Effector memory CD4-positive, alpha-beta T cell (primary cell): ENCODE results near the gene TCF7.

Experiments
- DNase-seq, 3 donors: peaks; one replicate each; pipeline ENCODE4 v3.0.0-alpha.2; 2020
- H3K27ac ChIP-seq: 2 replicates; pipeline ENCODE4 v1.7.0; 2013; ENCODE audit warnings: mild to moderate bottlenecking, low read length, moderate library complexity; ENCODE audit not compliant: insufficient read depth, poor library complexity, severe bottlenecking
- H3K27me3 ChIP-seq: replicated peaks from 2 replicates; pipeline ENCODE4 v1.7.0; 2013; ENCODE audit warnings: mild to moderate bottlenecking, low read length; ENCODE audit not compliant: insufficient read depth, control insufficient read depth, poor library complexity, severe bottlenecking
- H3K36me3 ChIP-seq: 2 replicates; pipeline ENCODE4 v1.7.0; 2013; ENCODE audit warnings: mild to moderate bottlenecking, low read length, moderate library complexity; ENCODE audit not compliant: control insufficient read depth, insufficient read depth
- H3K4me1 ChIP-seq: 2 replicates; pipeline ENCODE4 v1.7.0; 2013; ENCODE audit warnings: low read length, mild to moderate bottlenecking; ENCODE audit not compliant: control insufficient read depth, insufficient read depth, poor library complexity, severe bottlenecking
- H3K4me3 ChIP-seq: 2 replicates; pipeline ENCODE4 v1.7.0; 2013; ENCODE audit warnings: low read length, low read depth, mild to moderate bottlenecking; ENCODE audit not compliant: insufficient read depth, poor library complexity, severe bottlenecking
- H3K9me3 ChIP-seq: 2 replicates; pipeline ENCODE4 v1.7.0; 2013; ENCODE audit warnings: mild to moderate bottlenecking, low read length, moderate library complexity; ENCODE audit not compliant: control insufficient read depth

Gene TCF7

DNA sequence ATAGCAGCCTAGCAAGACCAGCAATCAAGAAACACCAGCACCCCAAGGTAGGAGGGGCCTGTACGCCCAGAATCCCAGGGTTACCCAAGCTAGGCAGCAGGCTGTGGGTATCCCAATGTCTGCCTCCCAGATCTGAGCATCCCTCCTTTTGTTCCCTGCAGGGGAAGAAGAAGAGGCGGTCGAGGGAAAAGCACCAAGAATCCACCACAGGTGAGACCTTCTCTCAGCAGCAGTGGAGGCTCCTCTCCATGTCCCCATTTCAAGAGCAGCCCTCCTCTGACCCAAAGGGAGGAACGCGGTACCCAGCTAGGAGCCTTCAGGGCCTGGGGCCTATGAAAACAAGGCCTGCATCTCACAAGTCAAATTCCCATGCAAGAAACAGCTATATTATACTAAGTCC, 28.9 kb downstream of the TCF7 start:
- peaks cover 19% of the 10 kb centered on the region for H3K4me1 ChIP-seq
- peaks cover 89% of the 10 kb centered on the region for H3K36me3 ChIP-seq

DNA sequence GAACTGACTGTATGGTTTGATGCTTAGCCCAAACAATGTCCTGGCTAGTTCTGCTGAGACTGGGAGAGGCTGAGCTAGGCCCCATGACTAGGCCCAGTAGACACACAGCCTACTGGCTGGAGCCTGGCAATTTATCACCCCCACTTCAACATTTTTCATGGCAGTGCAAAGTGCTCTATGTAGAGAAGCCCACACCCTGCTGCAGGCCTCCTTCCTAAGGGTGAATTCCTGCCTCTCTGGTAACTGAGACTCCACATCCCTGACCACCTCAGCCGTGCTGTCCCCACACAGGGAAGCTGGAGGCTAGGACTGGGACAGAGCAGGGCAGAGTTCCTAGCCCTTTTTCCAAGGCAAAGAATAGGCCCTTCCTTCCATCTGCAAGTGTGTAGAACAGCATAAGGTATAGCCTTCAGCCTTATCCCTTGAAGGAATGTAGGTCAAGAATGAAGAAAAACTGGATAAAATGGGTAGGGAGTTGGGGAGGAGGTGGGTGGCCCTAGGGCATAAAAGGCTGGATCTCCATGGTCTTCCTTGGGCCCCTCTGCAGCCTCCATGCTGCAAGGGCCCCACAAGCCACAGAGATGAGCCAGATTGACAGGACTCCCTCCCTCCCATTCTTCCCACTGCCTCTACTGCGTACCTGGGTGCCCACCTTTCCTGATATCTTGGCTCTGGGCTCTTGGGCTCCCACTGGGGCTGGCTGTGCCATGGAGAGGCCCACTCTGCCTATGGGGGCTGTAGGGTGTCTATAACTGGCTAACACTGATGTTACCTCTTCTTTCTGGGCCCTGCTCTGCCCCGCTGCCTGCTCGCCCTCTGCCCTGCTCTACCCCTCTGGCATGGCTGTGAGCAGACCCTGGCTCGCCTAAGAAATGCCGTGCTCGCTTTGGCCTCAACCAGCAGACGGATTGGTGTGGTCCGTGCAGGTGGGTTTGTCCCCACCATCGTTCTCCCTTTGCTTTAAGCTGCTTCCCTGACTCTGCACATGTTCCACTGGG, 29.8 kb downstream of the TCF7 start:
- Histone ChIP-seq H3K36me3 (peaks cover 81% of the 10 kb centered on the region), H3K27ac (peak overlapping the region; percentile 20), H3K27me3 (no peaks in the 10 kb centered on the region), H3K4me3 (no peak overlapping the region), H3K9me3 (no peaks in the 10 kb centered on the region), H3K4me1 (peaks cover 11% of the 10 kb centered on the region)
- no peak for DNase-seq

More for the DNA sequence above, 28.9 kb downstream of the TCF7 start:
- H3K27me3 ChIP-seq = no peaks in the 10 kb centered on the region
- H3K9me3 ChIP-seq = no peaks in the 10 kb centered on the region
- no peak overlapping the region for H3K4me3 ChIP-seq
- no peak overlapping the region for H3K27ac ChIP-seq
- no peak for DNase-seq

GRCh38 chr5:134145041-134145757, 30.7 kb downstream of the TCF7 start:
- Histone ChIP-seq H3K4me1 (peaks cover 6% of the 10 kb centered on the region), H3K27ac (peak overlapping the region; percentile 20)

DNA sequence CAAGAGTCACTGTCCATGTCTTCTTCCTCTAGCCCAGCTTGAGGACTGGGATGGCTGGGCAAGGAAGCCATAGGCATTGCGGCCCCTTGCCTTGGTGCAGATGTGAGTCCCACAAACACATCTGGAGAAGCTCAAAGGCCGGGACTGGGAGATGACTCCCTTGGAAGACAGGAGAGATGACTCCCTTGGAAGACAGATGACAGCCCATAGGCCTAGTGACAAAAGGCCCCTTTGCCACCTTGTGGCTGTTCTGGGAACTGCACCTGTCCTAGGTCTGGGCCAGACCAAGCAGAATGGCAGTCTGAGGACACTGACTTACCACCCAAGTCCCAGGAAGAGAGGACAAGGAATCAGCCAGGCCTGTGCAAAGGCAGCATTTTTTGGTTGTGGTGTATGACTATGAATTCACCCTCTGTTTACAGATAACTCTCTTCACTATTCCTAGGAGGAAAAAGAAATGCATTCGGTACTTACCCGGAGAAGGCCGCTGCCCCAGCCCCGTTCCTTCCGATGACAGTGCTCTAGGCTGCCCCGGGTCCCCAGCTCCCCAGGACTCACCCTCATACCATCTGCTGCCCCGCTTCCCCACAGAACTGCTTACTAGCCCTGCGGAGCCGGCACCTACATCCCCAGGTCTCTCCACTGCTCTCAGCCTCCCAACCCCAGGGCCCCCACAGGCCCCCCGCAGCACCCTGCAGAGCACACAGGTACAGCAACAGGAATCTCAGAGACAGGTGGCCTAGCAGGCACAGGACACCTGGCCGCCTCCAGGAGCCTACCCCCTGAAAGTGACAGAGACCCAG, 31.5 kb downstream of the TCF7 start:
- Histone ChIP-seq H3K36me3 (peaks cover 64% of the 10 kb centered on the region), H3K9me3 (no peaks in the 10 kb centered on the region), H3K27ac (peak overlapping the region; percentile 20), H3K27me3 (no peaks in the 10 kb centered on the region), H3K4me3 (no peak overlapping the region), H3K4me1 (peaks cover 11% of the 10 kb centered on the region)
- peak; percentile 66 to 72 (median 69) for DNase-seq

More at GRCh38 chr5:134145041-134145757, 30.7 kb downstream of the TCF7 start:
- no peaks in the 10 kb centered on the region for H3K9me3 ChIP-seq
- no peak for DNase-seq
- H3K4me3 ChIP-seq = no peak overlapping the region
- no peaks in the 10 kb centered on the region for H3K27me3 ChIP-seq
- peaks cover 72% of the 10 kb centered on the region for H3K36me3 ChIP-seq

- peaks cover 17% of the 10 kb centered on the region for H3K4me1 ChIP-seq
- no peak for DNase-seq
- peak overlapping the region; percentile 14 for H3K27ac ChIP-seq
Measured at GRCh38 chr5:134146651-134147518, 32.4 kb downstream of the TCF7 start.

GRCh38 chr5:134148316-134148715, 33.8 kb downstream of the TCF7 start:
- H3K4me3 ChIP-seq = no peak overlapping the region
- no peak overlapping the region for H3K27ac ChIP-seq
- no peak for DNase-seq
- peaks cover 46% of the 10 kb centered on the region for H3K36me3 ChIP-seq
- no peaks in the 10 kb centered on the region for H3K9me3 ChIP-seq
- H3K27me3 ChIP-seq = no peaks in the 10 kb centered on the region
- peaks cover 21% of the 10 kb centered on the region for H3K4me1 ChIP-seq

More at GRCh38 chr5:134146651-134147518, 32.4 kb downstream of the TCF7 start:
- no peak overlapping the region for H3K4me3 ChIP-seq
- peaks cover 55% of the 10 kb centered on the region for H3K36me3 ChIP-seq
- H3K9me3 ChIP-seq = no peaks in the 10 kb centered on the region
- H3K27me3 ChIP-seq = no peaks in the 10 kb centered on the region

DNA sequence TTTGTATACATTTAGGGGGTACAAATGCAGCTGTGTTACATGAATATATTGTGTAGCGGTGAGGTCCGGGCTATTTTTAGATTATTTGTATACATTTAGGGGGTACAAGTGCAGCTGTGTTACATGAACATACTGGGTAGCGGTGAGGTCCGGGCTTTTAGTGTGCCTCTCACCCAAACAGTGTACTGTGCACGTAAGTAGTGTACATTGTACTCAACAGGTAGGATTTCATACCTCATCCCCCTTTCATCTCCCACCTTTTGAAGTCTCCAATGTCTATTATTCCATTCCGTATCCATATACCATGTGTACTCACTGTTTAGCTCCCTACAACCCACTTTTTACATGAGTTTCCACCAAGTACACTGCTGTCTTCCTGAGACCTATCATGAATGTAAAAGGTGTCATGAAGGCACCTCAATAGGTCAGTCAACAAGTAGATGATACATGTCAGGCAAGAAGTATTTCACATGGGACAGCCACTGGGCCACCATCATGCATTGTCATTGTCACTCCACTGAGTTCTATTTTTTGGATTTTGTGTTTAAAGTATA, 34.6 kb downstream of the TCF7 start:
- no peak for DNase-seq
- H3K4me1 ChIP-seq = peaks cover 21% of the 10 kb centered on the region
- H3K27ac ChIP-seq = no peak overlapping the region
- H3K36me3 ChIP-seq = peaks cover 44% of the 10 kb centered on the region
- H3K9me3 ChIP-seq = no peaks in the 10 kb centered on the region
- H3K4me3 ChIP-seq = no peak overlapping the region
- H3K27me3 ChIP-seq = no peaks in the 10 kb centered on the region

DNA sequence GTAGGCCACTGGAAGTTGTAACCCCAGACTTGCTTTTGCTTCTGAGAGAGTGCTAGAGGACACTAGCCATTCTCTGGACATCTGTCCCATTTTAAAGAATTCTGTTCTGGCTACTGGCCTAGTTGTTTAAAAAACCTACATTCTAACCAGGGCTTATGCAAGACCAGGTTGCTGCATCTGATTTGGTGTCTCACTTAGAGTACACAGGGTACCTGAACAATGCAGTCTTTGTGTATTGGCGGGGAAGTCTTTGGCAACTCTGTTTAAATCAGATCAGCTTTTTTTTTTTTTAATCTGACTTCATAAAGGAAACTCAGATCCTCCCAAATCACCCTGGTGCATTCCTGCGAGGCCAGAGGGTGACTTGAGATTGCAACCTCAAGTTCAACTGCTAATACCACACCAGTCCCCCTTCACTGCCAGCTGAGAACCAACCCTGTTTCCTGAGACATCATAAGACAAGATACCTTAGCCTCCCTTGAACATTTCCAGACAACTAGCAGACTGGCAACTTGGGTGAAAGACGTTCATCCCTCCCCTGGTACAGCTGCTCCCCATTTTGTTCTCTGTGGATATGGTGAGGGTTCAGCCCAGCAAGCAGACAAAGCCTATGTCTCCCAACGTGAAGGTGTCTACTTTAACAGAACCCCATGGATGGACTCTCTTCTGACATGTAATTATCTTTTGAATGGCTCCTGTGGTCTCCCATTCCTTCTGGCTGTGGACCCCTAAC, 35.3 kb downstream of the TCF7 start:
- H3K27me3 ChIP-seq = no peaks in the 10 kb centered on the region
- DNase-seq = no peak
- peaks cover 21% of the 10 kb centered on the region for H3K4me1 ChIP-seq
- H3K27ac ChIP-seq = peak overlapping the region; percentile 29
- H3K36me3 ChIP-seq = peaks cover 39% of the 10 kb centered on the region
- H3K9me3 ChIP-seq = no peaks in the 10 kb centered on the region
- no peak overlapping the region for H3K4me3 ChIP-seq
